ENCODE results near the gene GNGT2.
"Not testable (repeated sequence)": the region's sequence is repeated elsewhere in the genome, so short reads cannot be mapped to it uniquely, and the experiment has no call there.

GNGT2 gene

GRCh38 chr17:49201481-49201927 is 8.9 kb downstream of the GNGT2 start:
- DNase-seq: no peak

DNA sequence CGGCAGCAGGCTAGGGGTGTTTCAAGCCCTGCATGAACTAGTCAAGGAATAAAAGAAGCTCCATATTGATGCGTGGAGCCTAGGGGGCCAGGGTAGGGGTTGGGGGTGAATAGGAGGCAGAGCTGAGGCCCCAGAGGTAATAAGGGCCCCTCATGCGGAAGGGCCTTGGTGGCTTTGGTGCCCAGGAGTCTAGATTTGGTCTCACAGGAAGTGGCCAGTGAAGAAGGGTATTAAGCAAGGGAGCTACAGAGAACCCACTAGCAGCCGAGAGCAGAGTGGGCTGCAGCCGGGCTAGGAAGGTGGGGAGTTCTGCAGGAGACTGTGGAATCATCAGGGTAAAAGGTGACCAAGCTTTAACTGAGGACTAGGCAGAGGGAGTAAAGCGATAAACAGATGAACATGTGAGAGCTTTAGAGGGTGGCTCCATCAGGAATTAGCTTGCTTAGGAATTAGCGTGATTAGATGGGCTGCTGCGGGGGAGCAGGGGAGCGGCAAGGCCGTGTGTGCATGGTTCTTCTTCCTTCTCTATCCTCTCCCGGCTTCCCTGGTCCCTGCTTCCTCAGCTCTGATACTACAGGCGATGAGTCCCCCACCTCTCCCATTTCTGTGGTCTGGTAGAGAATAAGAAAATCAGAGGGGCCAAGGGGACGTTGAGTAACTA is 9.8 kb downstream of the GNGT2 start:
- no peak for DNase-seq

DNA sequence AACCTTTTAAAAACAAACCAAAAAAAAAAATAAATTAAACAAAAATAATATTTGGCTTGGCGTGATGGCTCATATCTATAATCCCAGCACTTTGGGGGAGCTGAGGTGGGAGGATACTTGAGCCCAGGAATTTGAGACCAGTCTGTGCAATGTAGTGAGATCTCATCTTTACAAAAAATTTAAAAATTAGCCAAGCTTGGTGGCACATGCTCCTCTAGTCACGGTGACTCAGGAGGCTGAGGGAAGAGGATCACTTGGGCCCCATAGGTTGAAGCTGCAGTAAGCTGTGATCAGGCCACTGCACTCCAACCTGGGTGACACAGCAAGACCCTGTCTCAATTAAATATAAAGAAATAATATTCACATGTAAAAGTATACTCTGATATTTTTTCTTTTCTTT is 12.2 kb downstream of the GNGT2 start:
- peak; percentile 73 for DNase-seq

DNA sequence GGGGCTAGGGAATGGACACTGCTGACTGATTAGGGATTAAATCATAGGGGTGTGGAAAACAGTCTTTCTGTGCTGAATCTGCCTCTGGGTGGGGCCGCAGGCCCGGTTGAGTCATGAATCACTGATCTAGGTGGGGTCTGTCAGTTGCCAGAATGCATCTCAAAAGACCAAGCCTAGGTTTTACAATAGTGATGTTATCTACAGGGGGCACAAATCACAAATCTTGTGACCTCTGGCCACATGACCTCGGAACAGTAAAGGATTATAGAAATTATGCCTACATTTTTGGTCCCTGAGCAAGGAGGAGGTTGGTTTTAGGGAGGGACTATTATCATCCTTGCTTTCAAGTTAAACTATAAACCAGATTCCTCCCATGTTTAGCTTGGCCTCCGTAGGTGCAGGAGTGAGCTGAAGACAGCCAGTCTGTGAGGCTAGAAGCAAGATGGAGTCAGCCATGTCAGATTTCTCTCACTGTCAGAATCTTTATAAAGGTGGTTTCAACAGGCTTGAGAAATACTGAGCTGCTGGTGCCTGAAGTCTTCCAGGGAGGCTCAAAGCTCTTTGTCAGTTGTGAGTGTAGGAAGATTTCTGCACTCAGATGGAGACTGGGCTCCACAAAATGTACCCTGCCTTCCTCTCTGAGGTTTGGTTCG is 12.9 kb downstream of the GNGT2 start:
- no peak for DNase-seq

DNA sequence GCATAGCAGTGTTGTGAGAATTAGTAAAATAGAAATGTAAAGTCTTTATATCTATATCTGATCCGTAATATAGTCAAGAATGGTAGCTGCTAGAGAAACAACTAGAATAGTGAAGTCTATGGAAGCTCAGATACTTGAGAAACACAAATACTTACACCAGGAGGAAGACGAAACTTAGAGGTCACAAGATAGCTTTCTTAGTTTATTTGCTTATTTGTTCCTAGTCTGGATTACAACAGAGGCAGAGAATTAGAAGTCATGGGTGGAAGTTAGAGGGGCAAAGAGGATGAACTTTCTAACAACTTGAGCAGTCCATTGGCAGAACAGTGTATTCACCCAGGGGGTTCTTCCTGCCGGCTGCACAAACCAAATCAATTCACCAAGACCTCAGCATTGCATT is 13.9 kb downstream of the GNGT2 start:
- peak; percentile 81 for DNase-seq

DNA sequence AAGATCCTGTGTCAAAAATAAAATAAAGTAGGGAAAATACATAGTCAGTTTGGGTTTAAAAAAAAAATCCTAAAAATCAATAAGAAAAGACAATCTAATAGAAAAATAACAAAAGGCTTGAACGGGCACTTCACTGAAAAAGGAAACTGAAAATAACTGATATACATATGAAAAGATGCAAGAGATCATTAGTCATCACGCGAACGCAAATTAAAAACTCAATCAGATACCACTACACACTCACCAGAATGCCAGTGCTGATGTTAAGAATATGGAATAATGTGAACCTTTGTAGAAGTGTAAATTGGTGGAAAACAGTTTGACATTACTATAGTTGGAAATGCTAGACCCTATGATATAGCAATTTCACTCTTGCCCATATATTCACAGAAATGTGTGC is 14.6 kb downstream of the GNGT2 start:
- peak; percentile 66 for DNase-seq

- no peak for DNase-seq
Measured at GRCh38 chr17:49194297-49194607, 16.1 kb downstream of the GNGT2 start.

- peak; percentile 75 for DNase-seq
Measured at GRCh38 chr17:49193513-49194296, 16.7 kb downstream of the GNGT2 start.

GRCh38 chr17:49191917-49192741 is 18.2 kb downstream of the GNGT2 start:
- peak; percentile 66 for DNase-seq

DNA sequence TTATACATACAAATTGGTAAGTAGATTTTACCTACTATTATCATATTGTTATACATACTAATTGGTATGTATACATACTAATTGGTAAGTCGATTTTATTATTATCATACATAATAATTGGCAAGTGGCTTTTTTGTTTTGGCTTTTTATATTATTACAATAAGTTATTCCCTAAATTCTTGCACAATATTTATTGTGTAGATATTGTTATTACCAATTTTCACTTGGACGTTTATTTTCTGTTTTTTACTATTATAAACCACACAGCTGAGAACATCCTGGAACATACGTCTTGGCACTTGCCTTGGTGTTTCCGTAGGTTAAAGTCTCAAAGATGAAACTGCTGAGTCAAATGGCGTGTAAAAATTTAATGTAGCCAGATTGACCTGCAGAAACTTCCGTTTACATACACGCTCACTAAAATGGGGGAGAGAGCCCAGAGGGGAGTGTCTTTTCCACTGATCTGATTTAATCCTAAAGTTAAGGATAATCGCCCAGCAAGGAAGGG is 18.9 kb downstream of the GNGT2 start:
- no peak for DNase-seq

- DNase-seq: no peak
Measured at GRCh38 chr17:49190932-49191331, 19.4 kb downstream of the GNGT2 start.

DNA sequence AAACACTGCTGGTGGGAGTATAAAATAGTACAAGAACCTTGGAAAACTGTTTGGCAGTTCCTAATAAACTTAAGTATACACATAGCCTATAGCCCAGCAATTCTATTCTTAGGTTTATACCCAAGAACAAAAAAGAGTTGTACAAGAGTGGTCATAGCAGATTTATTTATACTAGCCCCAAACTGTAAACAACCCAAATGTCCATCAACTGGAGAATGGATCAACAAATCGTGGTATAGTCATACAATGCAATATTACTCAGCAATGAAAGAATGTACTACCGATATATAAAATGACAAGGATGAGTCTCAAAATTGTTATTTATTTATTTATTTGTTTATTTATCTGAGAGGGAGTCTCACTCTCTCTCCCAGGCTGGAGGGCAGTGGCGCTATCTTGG is 23.1 kb downstream of the GNGT2 start:
- no peak for DNase-seq

- DNase-seq: not testable (repeated sequence)
Measured at GRCh38 chr17:49185381-49185780, 25.0 kb downstream of the GNGT2 start.

DNA sequence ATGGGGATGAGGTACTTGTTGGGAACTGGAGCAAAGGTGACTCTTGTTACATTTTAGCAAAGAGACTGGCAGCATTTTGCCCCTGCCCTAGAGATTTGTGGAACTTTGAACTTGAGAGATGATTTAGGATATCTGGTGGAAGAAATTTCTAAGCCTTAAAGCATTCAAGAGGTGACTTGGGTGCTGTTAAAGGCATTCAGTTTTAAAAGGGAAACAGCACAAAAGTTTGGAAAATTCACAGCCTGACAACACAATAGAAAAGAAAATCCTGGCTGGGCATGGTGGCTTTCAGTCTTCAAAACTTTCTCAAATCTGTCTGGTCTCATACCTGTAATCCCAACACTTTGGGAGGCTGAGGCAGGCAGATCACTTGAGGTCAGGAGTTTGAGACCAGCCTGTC is 25.9 kb downstream of the GNGT2 start:
- DNase-seq: not testable (repeated sequence)

DNA sequence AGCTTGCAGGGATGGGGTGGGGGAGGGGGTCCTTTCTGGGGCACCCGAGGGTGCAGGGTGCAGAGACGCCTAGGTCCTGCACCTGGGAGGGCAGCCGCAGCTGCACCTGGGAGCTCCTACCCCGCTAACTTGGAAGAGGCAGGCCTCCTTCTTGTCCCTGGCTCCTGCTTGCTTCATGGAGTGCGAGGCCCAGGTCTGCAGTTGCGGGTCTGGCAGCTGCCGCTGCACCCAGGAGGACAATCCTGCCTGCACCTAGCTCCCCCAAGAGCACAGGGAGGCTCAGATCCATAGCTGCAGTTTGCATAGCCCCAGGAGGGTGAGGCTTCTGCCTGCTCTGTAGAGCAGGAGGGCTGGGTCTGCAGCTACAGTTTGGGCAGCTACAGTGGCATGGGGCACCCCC is 26.6 kb downstream of the GNGT2 start:
- DNase-seq: no peak

GRCh38 chr17:49183341-49183740 is 27.0 kb downstream of the GNGT2 start:
- DNase-seq: no peak

- no peak for DNase-seq
Measured at GRCh38 chr17:49180998-49181635, 29.3 kb downstream of the GNGT2 start.

GRCh38 chr17:49180303-49180702 is 30.1 kb downstream of the GNGT2 start:
- peak; percentile 77 for DNase-seq

DNA sequence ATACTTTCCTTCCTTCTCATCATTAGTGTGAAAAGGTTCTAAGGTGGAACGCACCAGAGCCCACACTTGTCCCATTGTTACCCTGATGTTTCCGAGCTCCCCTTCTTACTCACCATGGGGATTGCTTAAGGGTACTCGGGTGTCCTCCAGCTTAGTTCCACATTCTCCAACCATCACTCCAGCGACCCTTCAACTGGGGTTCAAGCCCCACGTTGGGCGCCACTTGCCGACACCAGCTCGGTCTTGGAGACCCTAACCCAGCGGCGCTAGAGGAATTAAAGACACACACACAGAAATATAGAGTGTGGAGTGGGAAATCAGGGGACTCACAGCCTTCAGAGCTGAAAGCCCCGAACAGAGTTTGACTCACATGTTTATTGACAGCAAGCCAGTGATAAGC is 34.4 kb downstream of the GNGT2 start:
- DNase-seq: not testable (repeated sequence)

DNA sequence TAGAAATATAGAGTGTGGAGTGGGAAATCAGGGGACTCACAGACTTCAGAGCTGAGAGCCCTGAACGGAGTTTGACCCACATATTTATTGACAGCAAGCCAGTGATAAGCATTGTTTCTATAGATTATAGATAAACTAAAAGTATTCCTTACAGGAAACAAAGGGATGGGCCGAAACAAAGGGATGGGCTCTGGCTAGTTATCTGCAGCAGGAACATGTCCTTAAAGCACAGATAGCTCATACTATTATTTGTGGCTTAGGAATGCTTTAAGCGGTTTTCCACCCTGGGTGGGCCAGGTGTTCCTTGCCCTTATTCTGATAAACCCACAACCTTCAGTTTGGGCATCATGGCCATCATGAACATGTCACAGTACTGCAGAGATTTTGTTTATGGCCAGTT is 39.7 kb downstream of the GNGT2 start:
- not testable (repeated sequence) for DNase-seq

DNA sequence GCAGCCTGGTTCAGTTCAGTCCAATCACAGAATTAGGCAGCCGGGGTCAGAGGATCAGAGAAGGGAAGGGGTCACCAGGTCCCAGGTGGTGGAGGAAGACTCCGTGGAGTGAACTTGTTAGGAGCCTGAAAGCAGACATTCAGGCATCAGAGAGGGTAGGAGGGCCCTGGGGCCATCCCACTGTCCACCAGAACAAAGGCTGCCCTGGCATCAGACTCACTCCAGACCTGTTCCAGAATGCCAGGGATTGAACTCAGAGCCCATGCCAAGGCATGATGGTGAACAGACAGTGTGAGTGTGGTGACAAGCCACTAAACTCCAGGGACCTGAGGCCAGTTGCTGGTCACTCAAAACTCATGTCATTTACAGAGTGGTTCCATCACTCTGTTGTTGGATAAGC is 40.2 kb downstream of the GNGT2 start:
- no peak for DNase-seq

GRCh38 chr17:49168706-49169105 is 41.7 kb downstream of the GNGT2 start:
- no peak for DNase-seq

DNA sequence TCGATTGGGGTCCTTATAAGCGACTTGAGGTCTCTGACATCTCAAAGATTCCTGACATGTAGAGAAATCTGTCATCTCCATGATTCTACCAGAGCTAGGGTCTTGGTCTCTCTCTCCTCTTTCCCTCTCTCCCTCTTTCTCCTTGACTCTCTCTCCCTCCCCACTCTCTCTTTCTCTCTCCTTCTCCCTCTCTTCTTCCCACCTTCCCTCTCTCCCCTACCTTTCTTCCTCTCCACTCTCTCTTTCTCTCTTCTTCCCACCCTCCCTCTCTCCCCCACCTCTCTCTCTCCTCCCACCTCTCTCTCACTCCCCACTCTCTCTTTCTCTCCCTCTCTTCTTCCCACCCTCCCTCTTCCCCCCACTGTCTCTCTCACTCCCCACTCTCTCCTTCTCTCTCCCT is 45.2 kb downstream of the GNGT2 start:
- no peak for DNase-seq

All from inflammatory macrophage treated with lipopolysaccharide for 4 hours (primary cell).